GM23338 (cell line): ENCODE data around the gene PRR36. TPM values are rescaled to one million over a fixed set of nuclear protein-coding genes. Genes with fewer than 3 reads are reported as not detected.

Experiments
- ATAC-seq: fragments of 200-7000 bp; cut with Tn5 transposase; 3 replicates; pipeline ENCODE4 v1.9.1; 2020
- DNase-seq: peaks from one replicate; pipeline ENCODE4 v3.0.0-alpha.2; 2015; ENCODE audit warnings: low spot score
- H2AFZ ChIP-seq: fragments of 200-600 bp; sonication (generic); 2 replicates; pipeline ENCODE4 v1.8.0; 2016; ENCODE audit warnings: antibody characterized with exemption, mild to moderate bottlenecking, moderate library complexity
- H3F3A ChIP-seq: fragments of 200-600 bp; sonication (generic); replicated peaks from 2 replicates; pipeline ENCODE4 v1.8.0; 2017; ENCODE audit warnings: antibody characterized with exemption, mixed run types, low read depth
- H3K27ac ChIP-seq: fragments of 200-600 bp; sonication (generic); 2 replicates; pipeline ENCODE4 v1.6.1; 2016; ENCODE audit warnings: low read depth
- H3K27me3 ChIP-seq: fragments of 200-600 bp; sonication (generic); 2 replicates; pipeline ENCODE4 v1.8.0; 2016; ENCODE audit warnings: mild to moderate bottlenecking, mixed run types, moderate library complexity; ENCODE audit not compliant: insufficient read depth
- H3K36me3 ChIP-seq: fragments of 200-600 bp; sonication (generic); 2 replicates; pipeline ENCODE4 v1.8.0; 2016; ENCODE audit warnings: mild to moderate bottlenecking; ENCODE audit not compliant: insufficient read depth
- H3K4me1 ChIP-seq: fragments of 200-600 bp; sonication (generic); 2 replicates; pipeline ENCODE4 v1.8.0; 2016; ENCODE audit warnings: mild to moderate bottlenecking, moderate library complexity; ENCODE audit not compliant: insufficient read depth
- H3K4me2 ChIP-seq: fragments of 200-600 bp; sonication (generic); 2 replicates; pipeline ENCODE4 v1.7.1; 2017; ENCODE audit warnings: mixed run types
- H3K4me3 ChIP-seq: fragments of 200-600 bp; sonication (generic); 2 replicates; pipeline ENCODE4 v1.6.1; 2016; ENCODE audit warnings: mixed run types
- H3K79me2 ChIP-seq: fragments of 200-600 bp; sonication (generic); replicated peaks from 2 replicates; pipeline ENCODE4 v1.8.0; 2017; ENCODE audit warnings: mild to moderate bottlenecking; ENCODE audit not compliant: insufficient read depth
- H3K9me2 ChIP-seq: fragments of 200-600 bp; sonication (generic); 2 replicates; pipeline ENCODE4 v1.8.0; 2017; ENCODE audit not compliant: insufficient read depth
- H4K20me1 ChIP-seq: fragments of 200-600 bp; sonication (generic); replicated peaks from 2 replicates; pipeline ENCODE4 v1.8.0; 2017; ENCODE audit warnings: mild to moderate bottlenecking; ENCODE audit not compliant: insufficient read depth
- H3K27ac Mint-ChIP-seq: 2 replicates; pipeline ENCODE4 v1.8.0; 2020; ENCODE audit warnings: inconsistent platforms, mild to moderate bottlenecking, moderate library complexity, mixed read lengths
- H3K27me3 Mint-ChIP-seq: 3 replicates; pipeline ENCODE4 v1.8.0; 2022; ENCODE audit warnings: low read depth, mild to moderate bottlenecking, moderate library complexity, mixed read lengths, inconsistent platforms; ENCODE audit not compliant: insufficient read depth, poor library complexity
- H3K36me3 Mint-ChIP-seq: 3 replicates; pipeline ENCODE4 v1.8.0; 2021; ENCODE audit warnings: low read depth, mild to moderate bottlenecking, inconsistent platforms, moderate library complexity, mixed read lengths
- H3K4me1 Mint-ChIP-seq: 3 replicates; pipeline ENCODE4 v1.8.0; 2020; ENCODE audit warnings: mild to moderate bottlenecking, inconsistent platforms, mixed read lengths
- H3K4me3 Mint-ChIP-seq: 3 replicates; pipeline ENCODE4 v1.8.0; 2021; ENCODE audit warnings: moderate library complexity, mild to moderate bottlenecking, inconsistent platforms, mixed read lengths
- H3K9me3 Mint-ChIP-seq: 3 replicates; pipeline ENCODE4 v1.8.0; 2020; ENCODE audit warnings: moderate library complexity, mild to moderate bottlenecking, inconsistent platforms, mixed read lengths
- CREB1 ChIP-seq: fragments of 250-450 bp; sonication (Bioruptor Pico); IDR thresholded peaks from 2 replicates; pipeline ENCODE4 v1.5.0; 2020; ENCODE audit warnings: low read depth, mild to moderate bottlenecking, moderate library complexity
- ETS1 ChIP-seq: IDR thresholded peaks from 2 replicates; pipeline ENCODE4 v1.6.1; 2016; ENCODE audit warnings: antibody characterized with exemption
- EZH2phosphoT487 ChIP-seq: fragments of 200-600 bp; sonication (generic); IDR thresholded peaks from one replicate; pipeline ENCODE4 v1.8.1; 2018; ENCODE audit warnings: antibody characterized with exemption; ENCODE audit not compliant: unreplicated experiment
- JUNB ChIP-seq: IDR thresholded peaks from one replicate; pipeline ENCODE4 v1.6.1; 2016; ENCODE audit warnings: antibody characterized with exemption; ENCODE audit not compliant: unreplicated experiment
- NANOG ChIP-seq: IDR thresholded peaks from 2 replicates; pipeline ENCODE4 v1.6.1; 2016; ENCODE audit warnings: antibody characterized with exemption, borderline replicate concordance
- POLR2AphosphoS5 ChIP-seq: IDR thresholded peaks from 2 replicates; pipeline ENCODE4 v1.6.1; 2016; ENCODE audit warnings: antibody characterized with exemption, low read depth
- ZNF331 ChIP-seq: fragments of 250-450 bp; sonication (Bioruptor Pico); IDR thresholded peaks from 2 replicates; pipeline ENCODE4 v1.5.0; 2020; ENCODE audit warnings: low read depth, mild to moderate bottlenecking, moderate library complexity
- polyA plus RNA-seq: library from polyadenylated mRNA; unstranded; fragments of >200 nt; fragmentation: Nextera tagmentation; extraction: Ambion mirVana; gene quantifications from 2 replicates; pipeline ENCODE4 v1.2.1, GENCODE V29; 2016
- total RNA-seq: library from RNA; depleted of rRNA; stranded (reverse); fragments of >200 nt; shearing (Covaris generic); gene quantifications from 2 replicates; pipeline ENCODE4 v1.2.3, GENCODE V29; 2014
- TF ChIP-seq, protein P1 (sequence below): IDR thresholded peaks from one replicate; pipeline ENCODE4 v1.6.1; 2018; ENCODE audit warnings: antibody characterized with exemption; ENCODE audit not compliant: unreplicated experiment
- TF ChIP-seq, protein P2 (sequence below), 2 experiments: fragments of 200-600 bp in 1 of 2; sonication (generic) in 1 of 2; conservative IDR thresholded peaks; 2 replicates each; pipeline versions ENCODE4 v1.5.1 to v1.6.1; 2016 to 2017; ENCODE audit warnings: antibody characterized with exemption in 2 of 2, low read depth in 2 of 2, mild to moderate bottlenecking in 2 of 2, moderate library complexity in 1 of 2

PRR36 gene
- total and polyA plus RNA-seq, 2 experiments from 2014 or later: 17.6 to 17.9 TPM

DNA sequence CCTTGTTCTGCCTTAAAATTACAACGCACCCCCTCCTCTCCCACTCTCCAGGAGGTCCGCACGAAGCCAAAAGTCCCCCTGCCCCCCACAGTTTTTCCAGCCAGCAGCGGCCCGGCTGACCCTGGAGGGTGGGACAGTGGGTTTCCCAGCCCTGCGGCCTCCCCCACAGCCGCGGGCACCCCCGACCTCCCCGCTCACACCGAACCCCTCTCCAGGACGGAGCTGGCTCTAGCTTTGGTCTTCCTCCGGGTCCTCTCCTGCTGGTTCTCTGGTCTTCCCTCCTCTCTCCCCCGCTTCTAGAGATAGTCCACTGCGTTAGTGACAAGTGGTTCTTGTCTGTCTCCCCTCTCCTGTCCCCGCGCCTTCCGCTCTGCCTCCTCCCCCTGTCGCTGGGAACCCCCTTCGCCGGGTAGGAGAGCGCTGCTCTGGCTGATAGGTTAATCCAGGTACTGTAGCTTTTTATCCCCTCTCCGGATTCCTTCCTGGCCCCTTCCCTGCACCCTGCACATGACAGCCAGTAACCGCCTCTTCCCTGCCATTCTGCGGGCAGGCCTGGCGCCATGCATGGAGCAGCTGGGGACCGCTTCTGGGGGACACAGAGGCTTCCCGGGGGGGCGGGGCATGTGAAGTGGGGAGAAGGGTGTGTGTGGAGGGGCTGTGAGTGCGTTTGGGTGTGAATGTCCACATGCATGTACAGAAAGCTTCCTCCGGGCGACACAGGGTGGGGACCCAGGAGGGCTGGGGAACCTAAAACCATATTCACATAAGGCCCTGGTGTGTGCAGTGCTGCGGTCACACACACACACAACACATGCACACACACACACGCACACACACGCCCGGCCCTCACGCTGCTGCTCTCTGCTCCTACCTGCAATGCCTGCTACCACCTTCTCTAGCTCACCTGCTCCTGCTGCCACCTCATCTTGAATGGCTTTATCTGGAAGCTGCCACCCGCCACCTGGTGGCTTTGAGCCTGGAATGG is 17.2 kb downstream of the PRR36 start (continued):
- TF ChIP-seq, protein P1, sequence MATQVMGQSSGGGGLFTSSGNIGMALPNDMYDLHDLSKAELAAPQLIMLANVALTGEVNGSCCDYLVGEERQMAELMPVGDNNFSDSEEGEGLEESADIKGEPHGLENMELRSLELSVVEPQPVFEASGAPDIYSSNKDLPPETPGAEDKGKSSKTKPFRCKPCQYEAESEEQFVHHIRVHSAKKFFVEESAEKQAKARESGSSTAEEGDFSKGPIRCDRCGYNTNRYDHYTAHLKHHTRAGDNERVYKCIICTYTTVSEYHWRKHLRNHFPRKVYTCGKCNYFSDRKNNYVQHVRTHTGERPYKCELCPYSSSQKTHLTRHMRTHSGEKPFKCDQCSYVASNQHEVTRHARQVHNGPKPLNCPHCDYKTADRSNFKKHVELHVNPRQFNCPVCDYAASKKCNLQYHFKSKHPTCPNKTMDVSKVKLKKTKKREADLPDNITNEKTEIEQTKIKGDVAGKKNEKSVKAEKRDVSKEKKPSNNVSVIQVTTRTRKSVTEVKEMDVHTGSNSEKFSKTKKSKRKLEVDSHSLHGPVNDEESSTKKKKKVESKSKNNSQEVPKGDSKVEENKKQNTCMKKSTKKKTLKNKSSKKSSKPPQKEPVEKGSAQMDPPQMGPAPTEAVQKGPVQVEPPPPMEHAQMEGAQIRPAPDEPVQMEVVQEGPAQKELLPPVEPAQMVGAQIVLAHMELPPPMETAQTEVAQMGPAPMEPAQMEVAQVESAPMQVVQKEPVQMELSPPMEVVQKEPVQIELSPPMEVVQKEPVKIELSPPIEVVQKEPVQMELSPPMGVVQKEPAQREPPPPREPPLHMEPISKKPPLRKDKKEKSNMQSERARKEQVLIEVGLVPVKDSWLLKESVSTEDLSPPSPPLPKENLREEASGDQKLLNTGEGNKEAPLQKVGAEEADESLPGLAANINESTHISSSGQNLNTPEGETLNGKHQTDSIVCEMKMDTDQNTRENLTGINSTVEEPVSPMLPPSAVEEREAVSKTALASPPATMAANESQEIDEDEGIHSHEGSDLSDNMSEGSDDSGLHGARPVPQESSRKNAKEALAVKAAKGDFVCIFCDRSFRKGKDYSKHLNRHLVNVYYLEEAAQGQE: no peak
- no peak for TF ChIP-seq ETS1

- no peak overlapping the region for H2AFZ ChIP-seq
- H3K4me2 ChIP-seq: no peak overlapping the region; the same call in 1 of the 2 replicates
- Mint-ChIP-seq H3K9me3 (no peaks in the 10 kb centered on the region), H3K27ac (no peak overlapping the region), H3K4me1 (peaks cover 34% of the 10 kb centered on the region), H3K4me3 (no peak overlapping the region), H3K36me3 (no peaks in the 10 kb centered on the region; the same call in 2 of the 3 replicates), H3K27me3 (peaks cover 25% of the 10 kb centered on the region)
- H3K36me3 ChIP-seq: no peaks in the 10 kb centered on the region
- H3K9me2 ChIP-seq: no peaks in the 10 kb centered on the region
- DNase-seq (no peak), ATAC-seq (no peak)
- 0 out of 2 replicates have a peak, but pooled peaks cover 2% of the 10 kb centered on the region for H3F3A ChIP-seq
- H4K20me1 ChIP-seq: no peaks in the 10 kb centered on the region
- peaks cover 24% of the 10 kb centered on the region; the same call in 1 of the 2 replicates for H3K4me1 ChIP-seq
- peaks cover 8% of the 10 kb centered on the region; the same call in 1 of the 2 replicates for H3K27me3 ChIP-seq
- H3K79me2 ChIP-seq: no peaks in the 10 kb centered on the region
- H3K4me3 ChIP-seq: no peak overlapping the region
- H3K27ac ChIP-seq: no peak overlapping the region
- no peak for TF ChIP-seq ZNF331 (CRISPR knock-in tag)
- TF ChIP-seq, protein P2, sequence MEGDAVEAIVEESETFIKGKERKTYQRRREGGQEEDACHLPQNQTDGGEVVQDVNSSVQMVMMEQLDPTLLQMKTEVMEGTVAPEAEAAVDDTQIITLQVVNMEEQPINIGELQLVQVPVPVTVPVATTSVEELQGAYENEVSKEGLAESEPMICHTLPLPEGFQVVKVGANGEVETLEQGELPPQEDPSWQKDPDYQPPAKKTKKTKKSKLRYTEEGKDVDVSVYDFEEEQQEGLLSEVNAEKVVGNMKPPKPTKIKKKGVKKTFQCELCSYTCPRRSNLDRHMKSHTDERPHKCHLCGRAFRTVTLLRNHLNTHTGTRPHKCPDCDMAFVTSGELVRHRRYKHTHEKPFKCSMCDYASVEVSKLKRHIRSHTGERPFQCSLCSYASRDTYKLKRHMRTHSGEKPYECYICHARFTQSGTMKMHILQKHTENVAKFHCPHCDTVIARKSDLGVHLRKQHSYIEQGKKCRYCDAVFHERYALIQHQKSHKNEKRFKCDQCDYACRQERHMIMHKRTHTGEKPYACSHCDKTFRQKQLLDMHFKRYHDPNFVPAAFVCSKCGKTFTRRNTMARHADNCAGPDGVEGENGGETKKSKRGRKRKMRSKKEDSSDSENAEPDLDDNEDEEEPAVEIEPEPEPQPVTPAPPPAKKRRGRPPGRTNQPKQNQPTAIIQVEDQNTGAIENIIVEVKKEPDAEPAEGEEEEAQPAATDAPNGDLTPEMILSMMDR (conservative IDR thresholded peaks at IDR 0.05; ENCODE audit: low read depth in 2 of 2): no peak
- no peak for TF ChIP-seq POLR2AphosphoS5
- TF ChIP-seq EZH2phosphoT487: no peak
- TF ChIP-seq ETS1: no peak
- no peak for TF ChIP-seq CREB1
- TF ChIP-seq NANOG: no peak
- no peak for TF ChIP-seq JUNB
- TF ChIP-seq, protein P1: no peak
These were observed 18.0 kb downstream of the PRR36 start for GRCh38 chr19:7856109-7856591.
